Kidney (tissue), 14 donors: ENCODE results near the gene F12. TPM values are rescaled to one million over a fixed set of nuclear protein-coding genes. Genes with fewer than 3 reads are reported as not detected.
"Not testable (repeated sequence)": the region's sequence is repeated elsewhere in the genome, so short reads cannot be mapped to it uniquely, and the experiment has no call there.

Source experiments
- DNase-seq, 5 donors: peaks; one replicate each; pipeline ENCODE4 v3.0.0-alpha.2; 2013 to 2020
- FAIRE-seq: peaks from 2 replicates; lab custom pipeline; 2012; peaks lifted over from hg19 to GRCh38; lab: Jason Lieb, UNC
- H3K27ac ChIP-seq, 2 donors: one replicate each; pipeline ENCODE4 v1.7.0; 2013; ENCODE audit warnings: low read depth in 2 of 2, low read length in 2 of 2, inconsistent platforms in 1 of 2
- H3K27me3 ChIP-seq: one replicate; pipeline ENCODE4 v1.7.1; 2013; ENCODE audit warnings: low read length, inconsistent platforms; ENCODE audit not compliant: control insufficient read depth, insufficient read depth
- H3K36me3 ChIP-seq, 3 donors: one replicate each; pipeline versions ENCODE4 v1.7.0 to v1.7.1; 2013; ENCODE audit warnings: low read length in 3 of 3, control low read depth in 1 of 3, inconsistent platforms in 1 of 3; ENCODE audit not compliant: insufficient read depth in 3 of 3, control insufficient read depth in 2 of 3
- H3K4me1 ChIP-seq, 3 donors: one replicate each; pipeline versions ENCODE4 v1.7.0 to v1.7.1; 2013; ENCODE audit warnings: low read length in 3 of 3, inconsistent platforms in 1 of 3, low read depth in 1 of 3; ENCODE audit not compliant: control insufficient read depth in 2 of 3, insufficient read depth in 2 of 3
- H3K4me3 ChIP-seq, 3 donors: one replicate each; pipeline versions ENCODE4 v1.7.0 to v1.8.1; 2013; ENCODE audit warnings: low read length in 3 of 3, control low read depth in 1 of 3, inconsistent platforms in 1 of 3
- H3K9ac ChIP-seq, 3 donors: one replicate each; pipeline versions ENCODE4 v1.7.0 to v1.7.1; 2013; ENCODE audit warnings: low read length in 3 of 3, control low read depth in 1 of 3, inconsistent platforms in 1 of 3
- H3K9me3 ChIP-seq, 3 donors: one replicate each; pipeline versions ENCODE4 v1.7.0 to v1.7.1; 2013; ENCODE audit warnings: low read length in 3 of 3, control low read depth in 1 of 3, inconsistent platforms in 1 of 3; ENCODE audit not compliant: control insufficient read depth in 2 of 3, insufficient read depth in 1 of 3
- CTCF ChIP-seq: IDR thresholded peaks from 3 replicates; pipeline ENCODE4 v1.5.1; 2012; ENCODE audit warnings: mild to moderate bottlenecking, moderate library complexity, borderline replicate concordance; ENCODE audit not compliant: insufficient read depth; ENCODE audit errors: extremely low read depth
- intact Hi-C: fragments of 100-400 bp; cut with DNase I; formaldehyde crosslinking; loops from one replicate; pipeline ENCODE4 v1.11.1; 2022
- polyA plus RNA-seq: library from polyadenylated mRNA; stranded (reverse); fragments of 350-450 nt; fragmentation: Illumina TruSeq; extraction: RNeasy Lipid Tissue Mini Kit (QIAGEN cat#74804); gene quantifications from one replicate; pipeline ENCODE4 v1.2.3, GENCODE V29; 2014; ENCODE audit warnings: low read depth, low replicate concordance; ENCODE audit not compliant: insufficient read depth
- total RNA-seq: library from RNA; stranded (reverse); fragmentation: NEBNext Ultra II Directional; extraction: Animal tissue kit (Norgen Biotek cat#: 25700); gene quantifications from one replicate; pipeline ENCODE4 v1.2.1, GENCODE V29; 2021
- donor health status: control.
- donor health status: control.
- donor health status: control.
- donor health status: control.
- donor health status: control.
- donor health status: DM: yes; HTN: yes; CAD: no.
- donor health status: Normal renal cell carcinoma (clear cell type).

Gene F12
- total and polyA plus RNA-seq, 2 donors from 2014 or later, result 3.1 to 4.2 TPM

- no peak for TF ChIP-seq CTCF
- FAIRE-seq, result no peak
- no peak for DNase-seq
Measured at GRCh38 chr5:177423671-177424070, 14.3 kb upstream of the F12 start.

GRCh38 chr5:177421062-177421798 is 11.9 kb upstream of the F12 start:
- H3K4me3 ChIP-seq, result no peak overlapping the region
- no peak overlapping the region for H3K9ac ChIP-seq
- H3K27ac ChIP-seq, result no peak overlapping the region
- no peaks in the 10 kb centered on the region for H3K36me3 ChIP-seq
- no peak for FAIRE-seq
- no peaks in the 10 kb centered on the region for H3K27me3 ChIP-seq
- H3K4me1 ChIP-seq, result peaks cover 0 to 9% (median 5%) of the 10 kb centered on the region in 3 donors
- H3K9me3 ChIP-seq, result no peaks in the 10 kb centered on the region
- TF ChIP-seq CTCF, result no peak
- no peak for DNase-seq
- intact Hi-C loops, result no loop called here

More at GRCh38 chr5:177423671-177424070, 14.3 kb upstream of the F12 start:
- H3K27me3 ChIP-seq, result no peaks in the 10 kb centered on the region
- no peak overlapping the region for H3K4me3 ChIP-seq
- H3K4me1 ChIP-seq, result peaks cover 3 to 17% (median 16%) of the 10 kb centered on the region in 3 donors
- H3K27ac ChIP-seq, result no peak overlapping the region
- intact Hi-C loops, result no loop called here
- no peaks in the 10 kb centered on the region for H3K36me3 ChIP-seq
- H3K9ac ChIP-seq, result no peak overlapping the region
- H3K9me3 ChIP-seq, result no peaks in the 10 kb centered on the region

DNA sequence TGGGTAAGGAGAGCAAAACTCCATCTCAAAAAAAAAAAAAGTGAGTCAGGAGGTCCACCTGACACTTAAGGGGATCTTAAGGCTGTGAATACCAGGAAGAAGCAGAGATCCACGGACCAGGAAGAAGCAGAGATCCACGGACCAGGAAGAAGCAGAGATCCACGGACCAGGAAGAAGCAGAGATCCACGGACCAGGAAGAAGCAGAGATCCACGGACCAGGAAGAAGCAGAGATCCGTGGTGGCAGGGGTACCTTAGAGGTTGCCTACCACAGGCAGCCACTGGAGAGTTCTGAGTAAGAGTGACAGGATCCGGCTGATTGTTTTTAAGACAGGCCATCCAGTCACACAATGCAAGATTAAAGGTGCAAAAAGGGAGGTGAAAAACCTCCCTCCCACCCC is 11.1 kb upstream of the F12 start:
- H3K27ac ChIP-seq, intact Hi-C loops, H3K4me1 ChIP-seq, H3K36me3 ChIP-seq, H3K4me3 ChIP-seq, H3K27me3 ChIP-seq, H3K9ac ChIP-seq, DNase-seq, FAIRE-seq, H3K9me3 ChIP-seq: not testable (repeated sequence)

- peak in 1 of 5 donors; percentile 29 for DNase-seq
- no peak for TF ChIP-seq CTCF
- no peak for FAIRE-seq
- Histone ChIP-seq H3K27ac (no peak overlapping the region), H3K9me3 (no peaks in the 10 kb centered on the region), H3K4me3 (no peak overlapping the region), H3K27me3 (no peaks in the 10 kb centered on the region), H3K36me3 (no peaks in the 10 kb centered on the region), H3K9ac (no peak overlapping the region), H3K4me1 (peaks cover 0 to 4% (median 0%) of the 10 kb centered on the region in 3 donors)
- intact Hi-C loops, result no loop called here
Measured at GRCh38 chr5:177419046-177419445, 9.7 kb upstream of the F12 start.

- H3K27me3 ChIP-seq, H3K9ac ChIP-seq, DNase-seq, intact Hi-C loops, H3K36me3 ChIP-seq, H3K4me3 ChIP-seq, H3K9me3 ChIP-seq, FAIRE-seq, H3K27ac ChIP-seq, H3K4me1 ChIP-seq: not testable (repeated sequence)
Measured at GRCh38 chr5:177417081-177417480, 7.7 kb upstream of the F12 start.
